K562 (cell line): ENCODE measurements around the gene OR2V2. TPM values are rescaled to one million over a fixed set of nuclear protein-coding genes. Genes with fewer than 3 reads are reported as not detected.
A peak's percentile ranks its signal among the peaks of the same experiment; 100 is the strongest.

Experiments used
- BRCA1 ChIP-seq, 2 experiments: fragments of 450-650 bp in 1 of 2; sonication (generic) in 1 of 2; formaldehyde crosslinking in 1 of 2; IDR thresholded peaks; 2 replicates each; pipeline versions ENCODE4 v1.5.0 to v1.6.1; 2017 to 2020; ENCODE audit warnings: mild to moderate bottlenecking in 1 of 2, missing genetic modification reagents in 1 of 2
- C11orf30 ChIP-seq: fragments of 450-650 bp; IDR thresholded peaks from 2 replicates; pipeline ENCODE4 v1.6.1; 2016; ENCODE audit warnings: low read depth, mild to moderate bottlenecking
- FIP1L1 ChIP-seq: fragments of 200-400 bp; formaldehyde crosslinking; IDR thresholded peaks from 2 replicates; pipeline ENCODE4 v1.6.1; 2018; ENCODE audit warnings: mild to moderate bottlenecking, low read depth, low read length; ENCODE audit not compliant: poor library complexity, severe bottlenecking
- FOXK2 ChIP-seq, 2 experiments: fragments of 450-650 bp; IDR thresholded peaks in 1 of 2; conservative IDR thresholded peaks in 1 of 2; 2 replicates each; pipeline ENCODE4 v1.6.1; 2016; ENCODE audit warnings: low read depth in 2 of 2, mild to moderate bottlenecking in 1 of 2
- HCFC1 ChIP-seq: IDR thresholded peaks from 2 replicates; pipeline ENCODE4 v1.6.1; 2012; ENCODE audit warnings: low read depth, low read length, improper control_type of control experiment
- HDAC8 ChIP-seq: fragments of 450-650 bp; IDR thresholded peaks from 2 replicates; pipeline ENCODE4 v1.6.1; 2016; ENCODE audit warnings: mild to moderate bottlenecking, missing genetic modification characterization, moderate library complexity, missing compliant biosample characterization
- LARP7 ChIP-seq: fragments of 450-650 bp; IDR thresholded peaks from 2 replicates; pipeline ENCODE4 v1.6.1; 2016
- NCOA4 ChIP-seq: fragments of 450-650 bp; IDR thresholded peaks from 2 replicates; pipeline ENCODE4 v1.6.1; 2018; ENCODE audit warnings: mild to moderate bottlenecking; ENCODE audit not compliant: partially characterized antibody
- POLR2AphosphoS5 ChIP-seq: IDR thresholded peaks from 2 replicates; pipeline ENCODE4 v1.6.1; 2011; ENCODE audit warnings: mild to moderate bottlenecking, low read depth, low read length, moderate library complexity; ENCODE audit not compliant: control insufficient read depth, insufficient read depth
- PTRF ChIP-seq: fragments of 450-650 bp; IDR thresholded peaks from 2 replicates; pipeline ENCODE4 v1.6.1; 2016; ENCODE audit warnings: mild to moderate bottlenecking, missing genetic modification characterization, missing compliant biosample characterization
- SMAD1 ChIP-seq: fragments of 150-350 bp; IDR thresholded peaks from 2 replicates; pipeline ENCODE4 v1.6.1; 2014; ENCODE audit warnings: low read length, low read depth; ENCODE audit not compliant: partially characterized antibody
- SREBF1 ChIP-seq: fragments of 150-350 bp; IDR thresholded peaks from 2 replicates; pipeline ENCODE4 v1.6.1; 2014; ENCODE audit warnings: antibody characterized with exemption, low read depth, low read length, borderline replicate concordance
- STAG1 ChIP-seq: sonication (generic); formaldehyde crosslinking; IDR thresholded peaks from 2 replicates; pipeline ENCODE4 v1.5.0; 2020; ENCODE audit warnings: missing genetic modification reagents, borderline replicate concordance
- STAT5A ChIP-seq: IDR thresholded peaks from 2 replicates; pipeline ENCODE4 v1.6.1; 2012; ENCODE audit warnings: low read length, inconsistent platforms, borderline replicate concordance
- ZFP1 ChIP-seq: fragments of 450-650 bp; formaldehyde crosslinking; IDR thresholded peaks from 2 replicates; pipeline ENCODE4 v1.4.0; 2020; ENCODE audit warnings: mild to moderate bottlenecking, mixed read lengths
- ZNF232 ChIP-seq: sonication (generic); formaldehyde crosslinking; IDR thresholded peaks from 2 replicates; pipeline ENCODE4 v1.8.0; 2022; ENCODE audit warnings: mild to moderate bottlenecking, missing genetic modification reagents
- ZNF584 ChIP-seq: fragments of 200-800 bp; sonication (Bioruptor generic); IDR thresholded peaks from 2 replicates; pipeline ENCODE4 v1.6.1; 2016; ENCODE audit warnings: low read depth, mild to moderate bottlenecking, missing genetic modification characterization, missing compliant biosample characterization
- ZZZ3 ChIP-seq: fragments of 450-650 bp; IDR thresholded peaks from 2 replicates; pipeline ENCODE4 v1.6.1; 2016; ENCODE audit warnings: antibody characterized with exemption, mild to moderate bottlenecking, moderate library complexity
- polyA plus RNA-seq, 8 experiments: library from polyadenylated mRNA; depleted of rRNA in 4 of 8; stranded (reverse) in 5 of 8; unstranded in 3 of 8; fragments of >200 nt; fragmentation: Nextera tagmentation in 2 of 8; fragmentation: Illumina TruSeq in 1 of 8; extraction: Ambion mirVana in 2 of 8; extraction: Trizol in 1 of 8; gene quantifications; 2 replicates each; pipeline versions ENCODE4 v1.2.1 to v1.2.3, GENCODE V29; 2011 to 2014; ENCODE audit warnings: inconsistent platforms in 1 of 8, missing spikeins in 1 of 8
- total RNA-seq, 7 experiments: library from RNA; depleted of rRNA in 6 of 7; stranded (reverse); fragments of >200 nt in 6 of 7; fragmentation: Illumina TruSeq in 2 of 7; extraction: Trizol in 2 of 7; gene quantifications; 2 replicates each; pipeline versions ENCODE4 v1.2.1 to v1.2.3, GENCODE V29; 2011 to 2021; ENCODE audit warnings: low replicate concordance in 1 of 7
- TF ChIP-seq, protein P1 (sequence below), 2 experiments: fragments of 450-650 bp; IDR thresholded peaks; 2 replicates each; pipeline ENCODE4 v1.6.1; 2016
- TF ChIP-seq, protein P2 (sequence below): fragments of 450-650 bp; IDR thresholded peaks from 2 replicates; pipeline ENCODE4 v1.6.1; 2016; ENCODE audit warnings: mild to moderate bottlenecking
- TF ChIP-seq, protein P3 (sequence below): fragments of 450-650 bp; IDR thresholded peaks from 2 replicates; pipeline ENCODE4 v1.6.1; 2017; ENCODE audit warnings: antibody characterized with exemption
- TF ChIP-seq, protein P4 (sequence below): sonication (generic); formaldehyde crosslinking; IDR thresholded peaks from 2 replicates; pipeline ENCODE4 v1.8.0; 2022; ENCODE audit warnings: mild to moderate bottlenecking, missing genetic modification reagents

Gene OR2V2
- total and polyA plus RNA-seq, 9 of the 15 experiments (the other 6 are each of a cell fraction or from before 2014, with no cell fraction given): 0.01 TPM; not detected in 8

DNA sequence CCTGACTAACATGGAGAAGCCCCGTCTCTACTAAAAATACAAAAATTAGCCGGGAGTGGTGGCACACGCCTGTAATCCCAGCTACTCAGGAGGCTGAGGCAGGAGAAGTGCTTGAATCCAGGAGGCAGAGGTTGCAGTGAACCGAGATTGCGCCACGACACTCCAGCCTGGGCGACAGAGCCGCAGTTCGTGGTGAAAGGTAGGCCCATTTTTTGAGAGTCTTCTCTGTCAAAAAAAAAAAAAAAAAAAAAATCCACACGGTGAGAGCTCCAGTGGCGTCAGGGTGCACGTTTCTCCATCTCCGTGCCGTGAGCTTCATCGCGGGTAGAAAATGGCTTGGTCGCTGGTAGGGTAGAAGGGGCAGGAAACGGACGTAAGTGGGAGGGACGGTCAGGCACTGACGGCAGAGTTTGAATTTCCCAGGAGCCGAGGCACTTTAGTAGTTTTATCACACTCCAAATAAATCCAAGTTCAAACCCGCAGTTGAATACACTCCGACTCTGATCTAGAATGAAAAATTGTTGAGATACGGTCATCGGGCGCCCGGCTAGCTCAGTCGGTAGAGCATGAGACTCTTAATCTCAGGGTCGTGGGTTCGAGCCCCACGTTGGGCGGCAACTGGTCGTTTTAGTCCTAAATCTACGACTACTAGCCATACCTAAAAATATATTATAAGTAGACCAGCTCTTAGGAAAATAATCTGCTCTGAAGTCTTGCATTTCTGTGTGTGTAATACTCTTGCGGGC is 60.0 kb downstream of the OR2V2 start (continued):
- TF ChIP-seq, protein P1, sequence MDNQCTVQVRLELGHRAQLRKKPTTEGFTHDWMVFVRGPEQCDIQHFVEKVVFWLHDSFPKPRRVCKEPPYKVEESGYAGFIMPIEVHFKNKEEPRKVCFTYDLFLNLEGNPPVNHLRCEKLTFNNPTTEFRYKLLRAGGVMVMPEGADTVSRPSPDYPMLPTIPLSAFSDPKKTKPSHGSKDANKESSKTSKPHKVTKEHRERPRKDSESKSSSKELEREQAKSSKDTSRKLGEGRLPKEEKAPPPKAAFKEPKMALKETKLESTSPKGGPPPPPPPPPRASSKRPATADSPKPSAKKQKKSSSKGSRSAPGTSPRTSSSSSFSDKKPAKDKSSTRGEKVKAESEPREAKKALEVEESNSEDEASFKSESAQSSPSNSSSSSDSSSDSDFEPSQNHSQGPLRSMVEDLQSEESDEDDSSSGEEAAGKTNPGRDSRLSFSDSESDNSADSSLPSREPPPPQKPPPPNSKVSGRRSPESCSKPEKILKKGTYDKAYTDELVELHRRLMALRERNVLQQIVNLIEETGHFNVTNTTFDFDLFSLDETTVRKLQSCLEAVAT (IDR thresholded peaks at IDR 0.05): no peak
- TF ChIP-seq HDAC8 (tag): no peak
- TF ChIP-seq, protein P2, sequence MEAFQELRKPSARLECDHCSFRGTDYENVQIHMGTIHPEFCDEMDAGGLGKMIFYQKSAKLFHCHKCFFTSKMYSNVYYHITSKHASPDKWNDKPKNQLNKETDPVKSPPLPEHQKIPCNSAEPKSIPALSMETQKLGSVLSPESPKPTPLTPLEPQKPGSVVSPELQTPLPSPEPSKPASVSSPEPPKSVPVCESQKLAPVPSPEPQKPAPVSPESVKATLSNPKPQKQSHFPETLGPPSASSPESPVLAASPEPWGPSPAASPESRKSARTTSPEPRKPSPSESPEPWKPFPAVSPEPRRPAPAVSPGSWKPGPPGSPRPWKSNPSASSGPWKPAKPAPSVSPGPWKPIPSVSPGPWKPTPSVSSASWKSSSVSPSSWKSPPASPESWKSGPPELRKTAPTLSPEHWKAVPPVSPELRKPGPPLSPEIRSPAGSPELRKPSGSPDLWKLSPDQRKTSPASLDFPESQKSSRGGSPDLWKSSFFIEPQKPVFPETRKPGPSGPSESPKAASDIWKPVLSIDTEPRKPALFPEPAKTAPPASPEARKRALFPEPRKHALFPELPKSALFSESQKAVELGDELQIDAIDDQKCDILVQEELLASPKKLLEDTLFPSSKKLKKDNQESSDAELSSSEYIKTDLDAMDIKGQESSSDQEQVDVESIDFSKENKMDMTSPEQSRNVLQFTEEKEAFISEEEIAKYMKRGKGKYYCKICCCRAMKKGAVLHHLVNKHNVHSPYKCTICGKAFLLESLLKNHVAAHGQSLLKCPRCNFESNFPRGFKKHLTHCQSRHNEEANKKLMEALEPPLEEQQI: peak; percentile 47; the same call in 1 of the 2 replicates
- no peak for TF ChIP-seq FIP1L1
- no peak for TF ChIP-seq ZNF232 (CRISPR knock-in tag)
- TF ChIP-seq ZNF584 (CRISPR knock-in tag): no peak; the same call in 1 of the 2 replicates
- no peak for TF ChIP-seq C11orf30
- TF ChIP-seq ZZZ3: no peak
- TF ChIP-seq SMAD1: no peak
- TF ChIP-seq HCFC1: no peak
- TF ChIP-seq NCOA4: no peak
- TF ChIP-seq ZFP1 (CRISPR knock-in tag): no peak
- 0 out of 2 replicates have a peak, but pooled peaks have one; percentile 38 for TF ChIP-seq SREBF1
- no peak for TF ChIP-seq BRCA1 (IDR thresholded peaks at IDR 0.05)
- no peak for TF ChIP-seq BRCA1 (CRISPR knock-in tag; IDR thresholded peaks at IDR 0.05)
- TF ChIP-seq PTRF (tag): no peak
- no peak for TF ChIP-seq POLR2AphosphoS5
- TF ChIP-seq, protein P3, sequence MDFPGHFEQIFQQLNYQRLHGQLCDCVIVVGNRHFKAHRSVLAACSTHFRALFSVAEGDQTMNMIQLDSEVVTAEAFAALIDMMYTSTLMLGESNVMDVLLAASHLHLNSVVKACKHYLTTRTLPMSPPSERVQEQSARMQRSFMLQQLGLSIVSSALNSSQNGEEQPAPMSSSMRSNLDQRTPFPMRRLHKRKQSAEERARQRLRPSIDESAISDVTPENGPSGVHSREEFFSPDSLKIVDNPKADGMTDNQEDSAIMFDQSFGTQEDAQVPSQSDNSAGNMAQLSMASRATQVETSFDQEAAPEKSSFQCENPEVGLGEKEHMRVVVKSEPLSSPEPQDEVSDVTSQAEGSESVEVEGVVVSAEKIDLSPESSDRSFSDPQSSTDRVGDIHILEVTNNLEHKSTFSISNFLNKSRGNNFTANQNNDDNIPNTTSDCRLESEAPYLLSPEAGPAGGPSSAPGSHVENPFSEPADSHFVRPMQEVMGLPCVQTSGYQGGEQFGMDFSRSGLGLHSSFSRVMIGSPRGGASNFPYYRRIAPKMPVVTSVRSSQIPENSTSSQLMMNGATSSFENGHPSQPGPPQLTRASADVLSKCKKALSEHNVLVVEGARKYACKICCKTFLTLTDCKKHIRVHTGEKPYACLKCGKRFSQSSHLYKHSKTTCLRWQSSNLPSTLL: 0 out of 2 replicates have a peak, but pooled peaks have one; percentile 73
- TF ChIP-seq STAT5A: no peak; the same call in 1 of the 2 replicates
- TF ChIP-seq, protein P4, sequence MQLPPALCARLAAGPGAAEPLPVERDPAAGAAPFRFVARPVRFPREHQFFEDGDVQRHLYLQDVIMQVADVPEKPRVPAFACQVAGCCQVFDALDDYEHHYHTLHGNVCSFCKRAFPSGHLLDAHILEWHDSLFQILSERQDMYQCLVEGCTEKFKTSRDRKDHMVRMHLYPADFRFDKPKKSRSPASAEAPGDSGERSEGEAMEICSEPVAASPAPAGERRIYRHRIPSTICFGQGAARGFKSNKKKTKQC (CRISPR knock-in tag): no peak
- TF ChIP-seq FOXK2 (conservative IDR thresholded peaks at IDR 0.05 in 1 of 2, IDR thresholded peaks at IDR 0.05 in 1 of 2; ENCODE audit: low read depth in 2 of 2): peak in 1 of 2 experiments; percentile 70; a peak in 1 of 4 replicates
- TF ChIP-seq LARP7: no peak
- no peak for TF ChIP-seq STAG1
